HUES48 (cell line): ENCODE data around the gene RALGAPA2.

Source experiments
- H3K27ac ChIP-seq: one replicate; pipeline ENCODE4 v1.7.0; 2013; ENCODE audit warnings: low read depth, low read length, inconsistent platforms
- H3K27me3 ChIP-seq: 2 replicates; pipeline ENCODE4 v1.6.1; 2013; ENCODE audit warnings: mild to moderate bottlenecking, low read length; ENCODE audit not compliant: control insufficient read depth, insufficient read depth
- H3K36me3 ChIP-seq: 2 replicates; pipeline ENCODE4 v1.6.1; 2013; ENCODE audit warnings: low read length; ENCODE audit not compliant: control insufficient read depth, insufficient read depth
- H3K4me1 ChIP-seq: 2 replicates; pipeline ENCODE4 v1.6.1; 2013; ENCODE audit warnings: mild to moderate bottlenecking, low read length; ENCODE audit not compliant: control insufficient read depth, insufficient read depth
- H3K4me3 ChIP-seq: 2 replicates; pipeline ENCODE4 v1.5.1; 2013; ENCODE audit warnings: mild to moderate bottlenecking, low read depth, low read length
- H3K9ac ChIP-seq: 2 replicates; pipeline ENCODE4 v1.6.1; 2013; ENCODE audit warnings: mild to moderate bottlenecking, low read depth, low read length, moderate library complexity
- H3K9me3 ChIP-seq: 2 replicates; pipeline ENCODE4 v1.6.1; 2013; ENCODE audit warnings: low read length; ENCODE audit not compliant: control insufficient read depth, insufficient read depth

RALGAPA2 gene

GRCh38 chr20:20499439-20499838, 213.0 kb downstream of the RALGAPA2 start:
- no peaks in the 10 kb centered on the region for H3K9me3 ChIP-seq
- H3K4me1 ChIP-seq, result peaks cover under 1% of the 10 kb centered on the region; the same call in 1 of the 2 replicates
- H3K36me3 ChIP-seq, result peaks cover 34% of the 10 kb centered on the region
- H3K27ac ChIP-seq, result no peak overlapping the region
- no peak overlapping the region for H3K4me3 ChIP-seq
- no peak overlapping the region for H3K9ac ChIP-seq
- H3K27me3 ChIP-seq, result no peaks in the 10 kb centered on the region

DNA sequence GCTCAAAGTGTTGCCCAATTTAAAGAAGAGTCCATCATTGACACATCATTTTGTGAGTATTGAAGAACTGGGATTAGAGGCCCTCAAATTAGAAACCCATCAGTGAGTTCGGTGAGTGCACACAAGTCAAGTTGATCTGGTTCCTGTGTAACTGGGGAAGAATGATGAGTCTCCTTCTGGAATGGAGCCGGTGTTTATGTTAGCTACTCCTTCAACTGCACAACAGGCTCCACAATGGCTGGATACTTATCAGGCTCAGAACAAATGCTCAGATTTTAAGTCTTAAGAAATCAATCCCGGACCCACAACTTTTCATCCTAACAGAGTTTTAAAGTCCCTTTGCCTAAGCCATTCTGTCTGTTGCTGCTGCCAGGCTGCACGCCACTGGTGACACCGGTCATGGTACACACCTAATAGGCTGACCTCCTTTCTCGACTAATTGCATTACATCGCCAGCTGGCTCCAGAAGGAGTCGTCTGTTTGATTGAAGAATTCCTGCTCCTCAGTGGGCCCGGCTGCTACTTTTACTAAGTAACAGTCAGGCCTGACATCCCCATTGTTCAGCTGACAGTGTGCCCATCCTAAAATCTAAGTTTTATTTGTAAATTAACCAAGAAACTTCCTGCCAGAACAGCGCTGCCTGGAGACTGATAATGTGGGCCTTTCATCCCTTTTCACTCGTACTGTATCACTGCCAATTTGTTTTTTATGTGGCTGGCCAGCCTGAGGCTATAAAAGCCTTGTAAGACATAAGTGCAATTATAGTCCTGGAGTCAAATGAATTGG, 214.2 kb downstream of the RALGAPA2 start:
- Histone ChIP-seq H3K9ac (no peak overlapping the region), H3K4me3 (no peak overlapping the region), H3K27me3 (no peaks in the 10 kb centered on the region), H3K36me3 (peaks cover 28% of the 10 kb centered on the region), H3K27ac (no peak overlapping the region), H3K4me1 (peaks cover 12% of the 10 kb centered on the region), H3K9me3 (no peaks in the 10 kb centered on the region)

DNA sequence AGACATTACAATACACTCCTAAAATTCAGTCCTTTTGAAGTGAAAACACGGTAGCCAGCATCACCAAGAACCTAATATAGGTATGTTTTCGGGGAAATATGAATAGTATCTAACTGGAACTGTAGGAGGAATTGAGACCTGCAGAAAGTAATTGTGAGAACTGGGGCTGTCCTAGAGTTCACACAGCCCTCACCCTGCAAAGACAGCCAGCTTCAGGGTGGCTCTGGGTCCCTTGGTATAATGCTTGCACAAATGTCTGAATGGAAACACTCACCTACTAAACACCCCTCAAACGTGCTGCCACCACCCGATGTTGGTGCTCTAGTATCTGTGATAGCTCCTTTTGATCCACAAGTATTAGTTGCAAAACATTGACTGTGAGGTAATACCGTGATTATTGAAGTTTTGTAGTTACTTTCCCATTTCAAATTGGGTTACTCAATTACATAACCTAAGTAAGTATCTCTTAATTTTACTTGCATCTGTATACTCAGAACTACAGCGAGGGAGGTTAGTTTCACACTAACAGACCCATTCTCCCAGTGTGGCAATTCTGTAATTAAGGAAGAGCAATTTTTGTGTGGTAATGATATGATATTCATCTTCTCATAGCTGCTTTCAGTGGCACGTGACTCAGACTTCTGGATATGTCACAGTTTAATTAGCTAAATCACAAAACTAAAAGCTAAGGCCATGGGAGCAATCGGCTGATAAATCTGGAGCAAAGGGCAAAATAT, 215.0 kb downstream of the RALGAPA2 start:
- H3K4me3 ChIP-seq, result no peak overlapping the region
- H3K9ac ChIP-seq, result no peak overlapping the region
- peaks cover 21% of the 10 kb centered on the region for H3K36me3 ChIP-seq
- peaks cover 21% of the 10 kb centered on the region for H3K4me1 ChIP-seq
- no peak overlapping the region for H3K27ac ChIP-seq
- H3K27me3 ChIP-seq, result no peaks in the 10 kb centered on the region
- H3K9me3 ChIP-seq, result no peaks in the 10 kb centered on the region

- H3K27ac ChIP-seq, result no peak overlapping the region
- peaks cover 14% of the 10 kb centered on the region for H3K36me3 ChIP-seq
- peaks cover 35% of the 10 kb centered on the region for H3K4me1 ChIP-seq
- no peak overlapping the region for H3K9ac ChIP-seq
- H3K9me3 ChIP-seq, result no peaks in the 10 kb centered on the region
- H3K27me3 ChIP-seq, result no peaks in the 10 kb centered on the region
- no peak overlapping the region for H3K4me3 ChIP-seq
Observed at GRCh38 chr20:20495729-20496503, 216.5 kb downstream of the RALGAPA2 start.

GRCh38 chr20:20493701-20494100, 218.7 kb downstream of the RALGAPA2 start:
- no peak overlapping the region for H3K4me3 ChIP-seq
- no peak overlapping the region for H3K9ac ChIP-seq
- H3K27me3 ChIP-seq, result no peaks in the 10 kb centered on the region
- no peaks in the 10 kb centered on the region for H3K9me3 ChIP-seq
- no peak overlapping the region for H3K27ac ChIP-seq
- H3K4me1 ChIP-seq, result peaks cover 38% of the 10 kb centered on the region
- H3K36me3 ChIP-seq, result no peaks in the 10 kb centered on the region; the same call in 1 of the 2 replicates

DNA sequence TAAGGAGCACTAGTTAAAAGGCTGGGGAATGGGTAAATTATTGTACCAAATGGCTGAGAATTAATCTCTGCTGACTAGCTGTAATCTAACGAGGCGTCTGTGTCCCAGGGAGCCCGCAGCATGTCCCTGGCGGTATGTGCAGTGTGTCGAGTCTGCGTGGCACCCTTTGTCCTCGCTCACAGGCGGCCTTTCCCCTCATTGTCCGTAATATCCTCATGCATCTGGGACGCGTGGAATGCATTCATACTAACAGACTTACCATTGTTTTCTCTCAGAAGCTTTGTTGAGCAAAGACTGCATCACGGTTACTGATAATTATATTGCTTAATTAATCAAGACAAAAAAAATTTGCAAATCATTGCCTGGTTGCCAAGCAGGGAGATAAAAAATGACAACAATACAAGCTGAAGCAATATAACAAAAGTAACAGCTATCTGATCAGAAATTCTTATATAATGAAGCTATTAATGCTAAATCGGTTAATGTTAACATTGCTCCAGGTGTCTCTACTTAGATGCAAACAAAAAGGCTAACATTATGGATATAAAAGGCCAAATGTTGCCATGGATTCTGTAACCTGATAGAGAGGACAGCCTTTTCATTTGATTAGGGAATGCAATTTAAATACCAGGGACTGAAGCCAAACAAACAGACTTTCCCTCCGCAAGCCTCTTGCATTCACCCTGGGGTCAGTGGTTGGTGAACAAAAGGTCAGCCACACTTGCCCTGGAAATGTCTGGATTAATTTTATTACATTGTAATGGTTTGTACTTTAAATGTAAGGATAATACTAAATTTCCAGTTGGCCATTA, 219.7 kb downstream of the RALGAPA2 start:
- Histone ChIP-seq H3K4me3 (no peak overlapping the region; the same call in 1 of the 2 replicates), H3K4me1 (peaks cover 38% of the 10 kb centered on the region), H3K27me3 (no peaks in the 10 kb centered on the region), H3K36me3 (no peaks in the 10 kb centered on the region; the same call in 1 of the 2 replicates), H3K9me3 (no peaks in the 10 kb centered on the region), H3K9ac (peak overlapping the region; percentile 10), H3K27ac (peak overlapping the region; percentile 56)

DNA sequence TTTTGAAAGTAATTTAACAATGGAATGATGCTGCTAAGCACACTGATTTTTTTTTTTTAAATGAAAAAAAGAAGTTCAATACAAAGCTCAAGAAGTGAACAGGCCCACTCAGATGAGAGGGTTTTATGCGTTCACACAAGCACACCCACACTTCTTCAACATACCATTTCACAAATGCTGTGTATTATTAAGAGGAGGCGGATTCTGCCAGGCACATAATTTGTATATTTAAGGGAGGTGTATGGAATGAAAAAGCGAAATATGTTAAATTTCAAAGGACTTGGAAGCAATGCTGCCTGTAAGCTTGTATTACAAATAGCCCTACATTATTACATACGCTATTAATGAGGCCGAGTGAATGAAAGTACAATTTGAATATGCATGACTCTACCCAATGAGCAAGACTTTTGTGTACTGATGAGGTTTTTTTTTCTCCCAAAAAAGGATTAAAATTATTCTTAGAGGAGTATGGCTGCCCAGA, 220.6 kb downstream of the RALGAPA2 start:
- Histone ChIP-seq H3K27me3 (no peaks in the 10 kb centered on the region), H3K4me3 (no peak overlapping the region), H3K9ac (no peak overlapping the region), H3K36me3 (no peaks in the 10 kb centered on the region), H3K4me1 (peaks cover 38% of the 10 kb centered on the region), H3K9me3 (no peaks in the 10 kb centered on the region), H3K27ac (no peak overlapping the region)

DNA sequence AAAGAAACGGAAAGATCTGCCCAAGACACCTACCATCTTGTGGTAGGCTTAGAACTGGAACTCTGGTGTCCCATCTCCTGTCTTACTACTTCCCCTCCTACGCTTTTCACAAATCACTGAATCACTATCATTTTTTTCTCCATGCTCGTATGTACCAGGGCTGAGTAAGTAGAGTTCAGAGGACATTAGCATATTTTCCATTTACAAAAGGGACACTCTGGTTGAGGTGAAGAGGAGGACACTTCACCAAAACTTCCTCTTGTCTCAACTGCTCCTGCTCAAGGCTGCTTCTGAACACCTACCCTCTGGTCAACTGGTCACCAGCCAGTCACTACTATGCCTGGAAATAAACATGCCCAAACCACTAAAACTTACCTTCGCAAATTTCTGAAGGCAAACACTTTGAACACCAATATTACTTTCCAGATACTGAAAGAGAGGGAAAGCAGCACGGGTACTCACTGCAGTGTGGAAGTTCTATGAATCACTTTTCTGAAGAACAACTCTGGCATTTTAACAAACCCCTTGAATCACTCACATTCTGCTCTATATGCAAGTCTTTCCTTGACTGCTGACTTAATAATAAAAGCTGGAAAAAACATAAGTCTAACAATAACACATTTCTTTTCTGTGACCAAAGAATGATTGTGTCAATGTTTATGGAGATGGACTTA, 221.2 kb downstream of the RALGAPA2 start:
- Histone ChIP-seq H3K36me3 (no peaks in the 10 kb centered on the region), H3K9me3 (no peaks in the 10 kb centered on the region), H3K27me3 (no peaks in the 10 kb centered on the region), H3K9ac (no peak overlapping the region), H3K4me1 (peaks cover 38% of the 10 kb centered on the region), H3K4me3 (no peak overlapping the region), H3K27ac (no peak overlapping the region)

GRCh38 chr20:20490673-20491072, 221.8 kb downstream of the RALGAPA2 start:
- Histone ChIP-seq H3K9me3 (no peaks in the 10 kb centered on the region), H3K27me3 (no peaks in the 10 kb centered on the region), H3K9ac (no peak overlapping the region), H3K4me1 (peaks cover 38% of the 10 kb centered on the region), H3K27ac (no peak overlapping the region), H3K36me3 (no peaks in the 10 kb centered on the region), H3K4me3 (no peak overlapping the region)
